ENCODE results near the gene WNT5A.
A peak's percentile ranks its signal among the peaks of the same experiment; 100 is the strongest.

The WNT5A gene

DNA sequence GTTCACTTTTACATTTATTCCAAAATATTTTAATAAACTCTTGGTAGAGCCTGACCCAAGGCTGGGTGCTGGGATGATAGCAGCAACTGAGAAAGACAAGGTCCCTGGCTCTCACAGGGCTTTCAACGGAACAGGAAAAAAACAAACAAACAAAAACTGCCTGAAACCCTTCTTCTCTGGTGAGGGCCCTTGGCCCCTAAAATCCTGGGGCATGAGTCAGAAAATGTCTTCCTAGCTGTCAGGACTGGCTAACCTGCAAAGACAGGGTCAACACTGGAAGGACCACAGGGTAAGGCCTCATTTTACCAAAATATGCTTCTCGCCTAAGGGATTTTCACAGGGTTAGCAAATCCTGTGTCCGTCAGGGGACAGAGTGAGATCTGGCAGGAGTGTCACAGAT, 45.7 kb upstream of the WNT5A start:
- H3K9me3 ChIP-seq (ENCODE audit: control insufficient read depth, insufficient read depth, low read depth, low read length): no peaks in the 10 kb centered on the region
- no peak overlapping the region for H3K4me3 ChIP-seq (ENCODE audit: low read depth, low read length)
- H3K27ac ChIP-seq (ENCODE audit: extremely low read depth, low read depth, low read length): no peak overlapping the region
- no peaks in the 10 kb centered on the region for H3K36me3 ChIP-seq (ENCODE audit: control insufficient read depth in 2 of 2, insufficient read depth in 1 of 2, low read length in 2 of 2)
- ChIA-PET CTCF (no interaction called here), POLR2A (no interaction called here)
- no peak for TF ChIP-seq ZNF596 (tag by site-specific recombination; IDR thresholded peaks at IDR 0.05)
- TF ChIP-seq ZNF677 (tag by site-specific recombination; IDR thresholded peaks at IDR 0.05): no peak
- TF ChIP-seq ZNF23 (tag by site-specific recombination; IDR thresholded peaks at IDR 0.05; ENCODE audit: borderline replicate concordance): no peak
- no peak for TF ChIP-seq ZNF24 (tag by site-specific recombination; IDR thresholded peaks at IDR 0.05)
- no peaks in the 10 kb centered on the region for H3K4me1 ChIP-seq (ENCODE audit: control insufficient read depth, insufficient read depth, low read length)

DNA sequence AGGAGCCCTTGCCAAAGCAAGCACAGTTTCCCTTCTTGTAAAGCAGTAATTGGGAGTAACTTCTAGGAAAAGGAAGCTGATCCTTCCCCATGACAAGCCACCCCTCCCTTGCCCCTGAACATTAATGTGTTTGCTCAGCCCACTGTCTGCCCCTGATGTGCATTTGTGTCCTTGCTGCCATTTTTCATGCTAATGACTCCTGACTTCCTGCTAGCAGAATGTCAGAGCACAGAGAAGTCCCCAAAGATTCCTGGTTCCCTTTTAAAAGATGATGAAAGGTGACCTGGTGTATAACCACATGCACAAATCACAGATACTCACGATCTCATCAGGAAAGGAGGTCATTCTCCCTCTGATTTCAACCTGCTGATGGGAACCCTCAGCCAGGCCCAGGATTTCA, 44.2 kb upstream of the WNT5A start:
- 0 out of 2 replicates have a peak overlapping the region, but pooled peaks have one; percentile 12 for H3K27ac ChIP-seq (ENCODE audit: extremely low read depth, low read depth, low read length)
- H3K9me3 ChIP-seq (ENCODE audit: control insufficient read depth, insufficient read depth, low read depth, low read length): no peaks in the 10 kb centered on the region
- ChIA-PET POLR2A (no interaction called here), CTCF (no interaction called here)
- no peak for TF ChIP-seq ZNF837 (tag by site-specific recombination; IDR thresholded peaks at IDR 0.05)
- 0 out of 2 replicates have a peak, but pooled peaks have one; percentile 11 for TF ChIP-seq ZBTB20 (tag by site-specific recombination; IDR thresholded peaks at IDR 0.05)
- TF ChIP-seq FEZF1 (tag by site-specific recombination; IDR thresholded peaks at IDR 0.05): peak; percentile 64
- no peak overlapping the region for H3K4me3 ChIP-seq (ENCODE audit: low read depth, low read length)
- no peaks in the 10 kb centered on the region for H3K36me3 ChIP-seq (ENCODE audit: control insufficient read depth in 2 of 2, insufficient read depth in 1 of 2, low read length in 2 of 2)
- no peaks in the 10 kb centered on the region for H3K4me1 ChIP-seq (ENCODE audit: control insufficient read depth, insufficient read depth, low read length)

DNA sequence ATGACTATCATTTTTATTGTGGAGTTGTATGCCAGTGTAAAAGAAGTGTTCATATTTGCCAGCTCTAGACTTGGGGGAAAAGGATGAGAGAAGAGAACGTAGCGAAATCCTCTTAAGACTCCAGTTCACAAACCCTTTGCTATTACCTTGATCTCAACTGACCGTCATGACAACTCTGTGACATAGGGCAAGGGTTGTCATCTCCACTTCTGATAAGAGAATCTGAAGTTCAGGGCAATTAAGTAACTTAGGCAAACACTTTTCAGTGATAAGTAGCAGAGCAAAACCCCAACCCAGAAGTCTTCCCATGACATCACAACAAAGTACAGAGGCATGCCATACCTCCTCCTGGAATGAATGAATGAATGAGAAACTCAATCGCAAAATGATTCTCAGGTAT, 40.3 kb upstream of the WNT5A start:
- CTCF ChIA-PET: interaction anchor here (1.3 kb wide), 1 partner anchor 82 kb away, joined by 3 read pairs; no protein-coding TSS in a partner anchor
- POLR2A ChIA-PET: no interaction called here
- Histone ChIP-seq H3K4me3 (ENCODE audit: low read depth, low read length) (no peak overlapping the region), H3K9me3 (ENCODE audit: control insufficient read depth, insufficient read depth, low read depth, low read length) (no peaks in the 10 kb centered on the region), H3K27ac (ENCODE audit: extremely low read depth, low read depth, low read length) (no peak overlapping the region), H3K4me1 (ENCODE audit: control insufficient read depth, insufficient read depth, low read length) (no peaks in the 10 kb centered on the region), H3K36me3 (ENCODE audit: control insufficient read depth in 2 of 2, insufficient read depth in 1 of 2, low read length in 2 of 2) (no peaks in the 10 kb centered on the region)
- TF ChIP-seq ZFHX2 (tag by site-specific recombination; conservative IDR thresholded peaks at IDR 0.05) (no peak), ZNF239 (tag by site-specific recombination; IDR thresholded peaks at IDR 0.05) (no peak), ZNF140 (tag by site-specific recombination; IDR thresholded peaks at IDR 0.05) (no peak), ZNF792 (tag by site-specific recombination; IDR thresholded peaks at IDR 0.05) (no peak), ZBTB7A (tag by site-specific recombination; IDR thresholded peaks at IDR 0.05; ENCODE audit: low read depth) (no peak), ZNF433 (tag by site-specific recombination; IDR thresholded peaks at IDR 0.05; ENCODE audit: low read depth) (no peak), RBAK (tag by site-specific recombination; IDR thresholded peaks at IDR 0.05) (no peak), ZFP3 (tag by site-specific recombination; IDR thresholded peaks at IDR 0.05; ENCODE audit: low read depth) (no peak), ZIC2 (tag by site-specific recombination; IDR thresholded peaks at IDR 0.05) (no peak), ZNF133 (tag by site-specific recombination; IDR thresholded peaks at IDR 0.05) (no peak), TRIM28 (IDR thresholded peaks at IDR 0.05; ENCODE audit: borderline replicate concordance, low read length) (no peak), ZNF623 (tag by site-specific recombination; IDR thresholded peaks at IDR 0.05) (no peak), GLIS1 (tag by site-specific recombination; IDR thresholded peaks at IDR 0.05) (no peak), OSR2 (tag by site-specific recombination; IDR thresholded peaks at IDR 0.05) (no peak)
- TF ChIP-seq, protein P1, sequence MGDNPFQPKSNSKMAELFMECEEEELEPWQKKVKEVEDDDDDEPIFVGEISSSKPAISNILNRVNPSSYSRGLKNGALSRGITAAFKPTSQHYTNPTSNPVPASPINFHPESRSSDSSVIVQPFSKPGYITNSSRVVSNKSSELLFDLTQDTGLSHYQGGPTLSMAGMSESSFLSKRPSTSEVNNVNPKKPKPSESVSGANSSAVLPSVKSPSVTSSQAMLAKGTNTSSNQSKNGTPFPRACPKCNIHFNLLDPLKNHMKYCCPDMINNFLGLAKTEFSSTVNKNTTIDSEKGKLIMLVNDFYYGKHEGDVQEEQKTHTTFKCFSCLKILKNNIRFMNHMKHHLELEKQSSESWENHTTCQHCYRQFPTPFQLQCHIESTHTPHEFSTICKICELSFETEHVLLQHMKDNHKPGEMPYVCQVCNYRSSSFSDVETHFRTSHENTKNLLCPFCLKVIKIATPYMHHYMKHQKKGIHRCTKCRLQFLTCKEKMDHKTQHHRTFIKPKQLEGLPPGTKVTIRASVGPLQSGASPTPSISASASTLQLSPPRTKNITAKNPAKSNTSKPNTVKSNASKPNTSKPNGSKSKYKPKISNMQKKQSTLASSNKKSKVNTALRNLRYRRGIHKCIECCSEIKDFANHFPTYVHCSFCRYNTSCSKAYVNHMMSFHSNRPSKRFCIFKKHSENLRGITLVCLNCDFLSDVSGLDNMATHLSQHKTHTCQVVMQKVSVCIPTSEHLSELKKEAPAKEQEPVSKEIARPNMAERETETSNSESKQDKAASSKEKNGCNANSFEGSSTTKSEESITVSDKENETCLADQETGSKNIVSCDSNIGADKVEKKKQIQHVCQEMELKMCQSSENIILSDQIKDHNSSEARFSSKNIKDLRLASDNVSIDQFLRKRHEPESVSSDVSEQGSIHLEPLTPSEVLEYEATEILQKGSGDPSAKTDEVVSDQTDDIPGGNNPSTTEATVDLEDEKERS (tag by site-specific recombination; IDR thresholded peaks at IDR 0.05): no peak

Measured in HEK293 (cell line).